Ishikawa (cell line): ENCODE measurements around the gene KCNK16.

Experiments used
- CEBPB ChIP-seq: IDR thresholded peaks from 2 replicates; pipeline ENCODE4 v1.6.1; 2012
- CREB1 ChIP-seq: IDR thresholded peaks from 2 replicates; pipeline ENCODE4 v1.6.1; 2012; ENCODE audit warnings: low read depth
- EGR1 ChIP-seq: IDR thresholded peaks from 2 replicates; pipeline ENCODE4 v1.6.1; 2012
- EP300 ChIP-seq: IDR thresholded peaks from 2 replicates; pipeline ENCODE4 v1.6.1; 2012; ENCODE audit warnings: borderline replicate concordance
- FOXM1 ChIP-seq: IDR thresholded peaks from 2 replicates; pipeline ENCODE4 v1.6.1; 2012; ENCODE audit warnings: low read depth, borderline replicate concordance
- NFIC ChIP-seq: IDR thresholded peaks from 2 replicates; pipeline ENCODE4 v1.6.1; 2012
- RAD21 ChIP-seq: IDR thresholded peaks from 2 replicates; pipeline ENCODE4 v1.6.1; 2012; ENCODE audit warnings: low read depth
- TAF1 ChIP-seq: IDR thresholded peaks from 2 replicates; pipeline ENCODE4 v1.6.1; 2012; ENCODE audit warnings: low read depth, mild to moderate bottlenecking
- TCF12 ChIP-seq: IDR thresholded peaks from 2 replicates; pipeline ENCODE4 v1.6.1; 2012; ENCODE audit warnings: low read depth
- TEAD4 ChIP-seq: IDR thresholded peaks from 2 replicates; pipeline ENCODE4 v1.6.1; 2012
- YY1 ChIP-seq: IDR thresholded peaks from 2 replicates; pipeline ENCODE4 v1.6.1; 2012; ENCODE audit warnings: low read depth
- ZBTB7A ChIP-seq: IDR thresholded peaks from 2 replicates; pipeline ENCODE4 v1.6.1; 2012; ENCODE audit warnings: low read depth
- TF ChIP-seq, protein P1 (sequence below): IDR thresholded peaks from 2 replicates; pipeline ENCODE4 v1.6.1; 2012; ENCODE audit warnings: low read depth, mild to moderate bottlenecking
- TF ChIP-seq, protein P2 (sequence below): IDR thresholded peaks from 2 replicates; pipeline ENCODE4 v1.6.1; 2012
- TF ChIP-seq, protein P3 (sequence below): IDR thresholded peaks from 2 replicates; pipeline ENCODE4 v1.6.1; 2012

Gene KCNK16

GRCh38 chr6:39314273-39314795 is 8.2 kb downstream of the KCNK16 start, which contains the start of gene KCNK17:
Gene KCNK17, minus strand, starts transcription at chr6:39314419. Its CDS starts 99 bp downstream, at chr6:39314320.
- TF ChIP-seq TAF1: no peak
- TF ChIP-seq, protein P1, sequence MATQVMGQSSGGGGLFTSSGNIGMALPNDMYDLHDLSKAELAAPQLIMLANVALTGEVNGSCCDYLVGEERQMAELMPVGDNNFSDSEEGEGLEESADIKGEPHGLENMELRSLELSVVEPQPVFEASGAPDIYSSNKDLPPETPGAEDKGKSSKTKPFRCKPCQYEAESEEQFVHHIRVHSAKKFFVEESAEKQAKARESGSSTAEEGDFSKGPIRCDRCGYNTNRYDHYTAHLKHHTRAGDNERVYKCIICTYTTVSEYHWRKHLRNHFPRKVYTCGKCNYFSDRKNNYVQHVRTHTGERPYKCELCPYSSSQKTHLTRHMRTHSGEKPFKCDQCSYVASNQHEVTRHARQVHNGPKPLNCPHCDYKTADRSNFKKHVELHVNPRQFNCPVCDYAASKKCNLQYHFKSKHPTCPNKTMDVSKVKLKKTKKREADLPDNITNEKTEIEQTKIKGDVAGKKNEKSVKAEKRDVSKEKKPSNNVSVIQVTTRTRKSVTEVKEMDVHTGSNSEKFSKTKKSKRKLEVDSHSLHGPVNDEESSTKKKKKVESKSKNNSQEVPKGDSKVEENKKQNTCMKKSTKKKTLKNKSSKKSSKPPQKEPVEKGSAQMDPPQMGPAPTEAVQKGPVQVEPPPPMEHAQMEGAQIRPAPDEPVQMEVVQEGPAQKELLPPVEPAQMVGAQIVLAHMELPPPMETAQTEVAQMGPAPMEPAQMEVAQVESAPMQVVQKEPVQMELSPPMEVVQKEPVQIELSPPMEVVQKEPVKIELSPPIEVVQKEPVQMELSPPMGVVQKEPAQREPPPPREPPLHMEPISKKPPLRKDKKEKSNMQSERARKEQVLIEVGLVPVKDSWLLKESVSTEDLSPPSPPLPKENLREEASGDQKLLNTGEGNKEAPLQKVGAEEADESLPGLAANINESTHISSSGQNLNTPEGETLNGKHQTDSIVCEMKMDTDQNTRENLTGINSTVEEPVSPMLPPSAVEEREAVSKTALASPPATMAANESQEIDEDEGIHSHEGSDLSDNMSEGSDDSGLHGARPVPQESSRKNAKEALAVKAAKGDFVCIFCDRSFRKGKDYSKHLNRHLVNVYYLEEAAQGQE: no peak
- TF ChIP-seq, protein P2, sequence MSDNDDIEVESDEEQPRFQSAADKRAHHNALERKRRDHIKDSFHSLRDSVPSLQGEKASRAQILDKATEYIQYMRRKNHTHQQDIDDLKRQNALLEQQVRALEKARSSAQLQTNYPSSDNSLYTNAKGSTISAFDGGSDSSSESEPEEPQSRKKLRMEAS: no peak
- no peak for TF ChIP-seq RAD21
- TF ChIP-seq CREB1: no peak
- TF ChIP-seq EGR1: no peak
- no peak for TF ChIP-seq EP300
- TF ChIP-seq YY1: no peak
- TF ChIP-seq TEAD4: no peak
- no peak for TF ChIP-seq ZBTB7A
- no peak for TF ChIP-seq TCF12
- no peak for TF ChIP-seq FOXM1
- TF ChIP-seq CEBPB: no peak
- TF ChIP-seq, protein P3, sequence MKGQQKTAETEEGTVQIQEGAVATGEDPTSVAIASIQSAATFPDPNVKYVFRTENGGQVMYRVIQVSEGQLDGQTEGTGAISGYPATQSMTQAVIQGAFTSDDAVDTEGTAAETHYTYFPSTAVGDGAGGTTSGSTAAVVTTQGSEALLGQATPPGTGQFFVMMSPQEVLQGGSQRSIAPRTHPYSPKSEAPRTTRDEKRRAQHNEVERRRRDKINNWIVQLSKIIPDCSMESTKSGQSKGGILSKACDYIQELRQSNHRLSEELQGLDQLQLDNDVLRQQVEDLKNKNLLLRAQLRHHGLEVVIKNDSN: no peak
- no peak for TF ChIP-seq NFIC

DNA sequence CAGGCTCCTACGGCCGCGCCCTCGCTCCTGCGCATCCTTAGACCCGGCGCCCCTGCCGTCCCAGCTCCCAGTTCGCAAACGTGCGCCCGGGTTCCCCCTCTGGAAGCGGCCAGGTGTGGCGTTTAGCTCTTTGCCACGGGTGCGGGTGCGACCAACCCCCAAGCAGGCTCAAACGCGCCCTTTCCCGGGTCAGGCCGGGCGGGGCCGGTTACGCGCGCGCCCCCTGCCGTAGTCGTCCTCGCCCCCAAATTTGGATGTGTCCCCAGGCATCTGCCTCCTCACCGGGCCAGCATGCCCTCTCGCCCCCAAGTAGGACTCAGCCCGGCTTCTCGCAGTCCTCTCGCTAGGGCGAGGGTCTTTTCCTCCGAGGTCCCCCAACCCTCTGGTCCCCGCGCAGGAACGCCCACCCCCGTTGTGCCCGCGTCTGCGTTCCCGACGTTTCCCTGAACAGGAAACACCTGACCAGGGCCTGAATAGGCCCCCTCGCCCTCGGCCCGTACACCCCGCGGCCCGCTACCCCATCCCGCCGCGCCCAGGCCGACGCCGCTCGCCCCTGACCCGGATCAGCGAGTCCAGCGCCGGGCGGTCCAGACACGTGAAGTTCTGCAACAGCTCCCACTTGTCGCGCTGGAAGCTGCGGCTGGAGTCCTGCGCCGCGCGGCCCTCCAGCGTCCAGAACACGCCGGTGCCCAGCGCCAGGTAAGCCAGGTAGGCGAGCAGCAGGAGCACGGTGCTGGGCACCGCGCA is 8.8 kb downstream of the KCNK16 start:
- TF ChIP-seq RAD21 (no peak), TAF1 (no peak)
- TF ChIP-seq, protein P2: 0 out of 2 replicates have a peak, but pooled peaks have one; percentile 42

DNA sequence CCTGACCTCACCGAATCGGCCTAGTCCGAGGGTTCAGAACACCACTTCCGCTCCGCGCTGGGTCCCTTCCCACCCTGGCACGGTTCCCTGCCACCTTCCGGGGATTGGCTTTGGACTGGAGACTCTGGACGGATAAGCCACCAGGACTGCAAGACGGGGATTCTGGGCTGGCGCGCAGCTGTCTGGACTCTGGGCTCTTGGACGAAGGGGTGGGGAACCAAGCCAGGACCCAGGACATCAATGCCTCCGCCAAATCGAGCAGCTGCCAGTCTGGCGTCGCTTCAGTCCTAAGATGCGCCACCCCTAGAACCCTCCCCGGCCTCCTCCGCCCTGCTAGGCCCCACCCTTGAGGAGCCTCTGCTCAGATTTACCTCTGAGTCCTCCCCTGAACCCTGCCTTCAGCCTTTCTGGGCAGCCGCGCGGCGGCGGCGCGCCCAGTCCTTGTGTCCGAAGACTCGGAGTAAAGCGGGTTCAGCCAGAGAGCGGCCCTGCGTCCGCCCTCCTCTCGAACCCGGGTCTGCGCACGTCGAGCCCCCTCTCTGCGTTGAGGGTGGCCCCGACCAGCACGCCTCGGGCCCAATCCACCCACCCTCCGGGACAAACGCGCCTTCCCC is 9.5 kb downstream of the KCNK16 start:
- TF ChIP-seq EP300 (no peak), RAD21 (no peak), CREB1 (no peak), TAF1 (no peak), CEBPB (no peak), TEAD4 (no peak), FOXM1 (no peak), ZBTB7A (no peak)
- TF ChIP-seq, protein P3: no peak
- TF ChIP-seq, protein P2: no peak

DNA sequence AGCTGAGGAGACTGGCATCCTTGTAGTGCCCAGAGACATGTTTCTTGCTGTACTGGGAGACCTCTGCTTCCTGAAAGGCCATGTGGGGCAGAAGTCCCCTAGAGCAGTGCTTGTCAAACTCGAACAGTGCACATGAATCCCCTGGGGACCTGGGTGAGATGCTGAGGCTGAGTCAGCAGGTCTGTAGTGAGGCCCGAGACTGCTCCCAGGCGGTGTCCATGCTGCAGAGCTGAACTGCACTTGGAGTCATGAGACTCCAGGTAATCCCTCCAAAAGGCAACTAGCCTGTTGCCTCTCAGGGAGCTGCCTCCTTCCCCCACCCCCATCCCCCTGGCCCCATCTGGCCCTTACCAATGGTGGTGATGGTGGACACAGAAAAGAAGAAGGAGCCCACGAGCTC is 12.0 kb downstream of the KCNK16 start:
- no peak for TF ChIP-seq EGR1
- TF ChIP-seq CREB1: no peak
- TF ChIP-seq, protein P3: no peak
- no peak for TF ChIP-seq YY1
- TF ChIP-seq, protein P2: no peak
- TF ChIP-seq CEBPB: no peak

GRCh38 chr6:39309942-39310531 is 12.5 kb downstream of the KCNK16 start:
- TF ChIP-seq EP300 (no peak), RAD21 (peak; percentile 98)
- TF ChIP-seq, protein P2: no peak

- TF ChIP-seq EP300: no peak
- TF ChIP-seq, protein P3: no peak
- TF ChIP-seq RAD21: no peak
- TF ChIP-seq CEBPB: no peak
- TF ChIP-seq, protein P1: no peak
- TF ChIP-seq ZBTB7A: no peak
Measured at GRCh38 chr6:39307462-39307861, 15.0 kb downstream of the KCNK16 start.
